T follicular helper cell (primary cell): Measurements from ENCODE around the gene ACSS2.
"Not testable (repeated sequence)": the region's sequence is repeated elsewhere in the genome, so short reads cannot be mapped to it uniquely, and the experiment has no call there.

Source experiments
- DNase-seq: peaks from one replicate; pipeline ENCODE4 v3.0.0-alpha.2; 2020; ENCODE audit warnings: low read depth

Gene ACSS2

DNA sequence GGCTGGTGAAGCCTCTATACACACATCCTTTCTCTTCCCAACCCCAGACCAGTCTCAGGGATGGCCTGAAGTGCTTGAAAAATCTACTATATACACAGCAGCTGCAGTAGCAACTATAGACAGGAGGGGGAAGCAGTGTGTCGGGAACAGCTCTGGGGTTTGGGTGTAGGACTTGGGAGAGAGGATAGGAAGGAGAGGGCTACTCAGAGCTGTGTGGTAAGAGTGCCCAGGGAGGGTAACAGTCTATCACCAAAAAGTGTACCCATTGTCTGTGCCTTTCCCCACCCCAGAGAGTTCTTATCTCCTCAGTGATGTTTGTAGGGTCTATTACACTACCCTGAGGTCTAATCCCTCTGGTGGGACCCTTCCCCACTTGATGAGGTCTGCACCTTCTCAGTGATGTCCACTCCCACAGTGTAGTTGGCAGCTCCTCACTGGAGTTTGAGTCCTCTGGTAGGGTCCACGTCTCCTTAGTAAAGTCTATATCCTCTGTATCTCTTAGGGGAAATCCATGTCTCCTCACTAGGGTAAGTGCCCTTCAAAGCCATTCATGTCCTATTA, 2.2 kb upstream of the ACSS2 start:
- DNase-seq, result peak; percentile 24

DNA sequence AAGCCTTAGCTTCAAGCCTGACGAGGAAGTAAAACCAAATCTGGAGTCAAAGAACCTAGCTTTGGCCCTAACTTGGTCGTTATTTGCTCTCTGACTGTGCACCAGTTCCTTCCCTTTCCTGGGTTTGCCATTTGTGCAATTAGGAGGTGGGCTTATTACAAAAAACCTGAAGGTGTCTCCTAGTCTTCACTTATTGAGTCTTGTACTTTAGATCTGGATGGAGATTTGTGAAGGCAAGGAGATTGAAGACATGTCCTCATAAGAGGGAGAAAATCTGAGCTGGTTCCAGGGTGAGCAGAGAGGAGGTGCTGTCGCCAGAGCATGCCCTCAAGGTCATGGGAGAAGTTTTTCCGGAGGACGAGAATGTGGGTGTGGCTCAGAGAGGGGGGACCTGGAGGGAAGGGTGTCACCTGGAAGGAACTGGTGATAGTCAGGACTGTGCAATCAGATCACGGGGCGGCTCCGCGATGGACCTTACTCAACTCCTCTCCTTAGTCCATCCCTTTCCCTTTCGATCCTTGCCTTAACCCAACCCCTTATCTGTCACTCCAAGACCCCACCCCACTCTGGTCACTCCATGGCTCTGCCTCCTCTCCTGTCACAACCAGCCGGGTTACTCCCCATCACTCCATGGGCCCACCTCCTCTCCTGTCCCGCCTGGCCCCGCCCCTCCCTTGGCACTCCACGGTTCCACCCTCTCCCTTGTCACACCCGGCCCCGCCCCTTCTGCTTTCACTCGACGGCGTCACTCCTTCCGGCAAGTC, 588 bp upstream of the ACSS2 start:
- peak; percentile 90 for DNase-seq

DNA sequence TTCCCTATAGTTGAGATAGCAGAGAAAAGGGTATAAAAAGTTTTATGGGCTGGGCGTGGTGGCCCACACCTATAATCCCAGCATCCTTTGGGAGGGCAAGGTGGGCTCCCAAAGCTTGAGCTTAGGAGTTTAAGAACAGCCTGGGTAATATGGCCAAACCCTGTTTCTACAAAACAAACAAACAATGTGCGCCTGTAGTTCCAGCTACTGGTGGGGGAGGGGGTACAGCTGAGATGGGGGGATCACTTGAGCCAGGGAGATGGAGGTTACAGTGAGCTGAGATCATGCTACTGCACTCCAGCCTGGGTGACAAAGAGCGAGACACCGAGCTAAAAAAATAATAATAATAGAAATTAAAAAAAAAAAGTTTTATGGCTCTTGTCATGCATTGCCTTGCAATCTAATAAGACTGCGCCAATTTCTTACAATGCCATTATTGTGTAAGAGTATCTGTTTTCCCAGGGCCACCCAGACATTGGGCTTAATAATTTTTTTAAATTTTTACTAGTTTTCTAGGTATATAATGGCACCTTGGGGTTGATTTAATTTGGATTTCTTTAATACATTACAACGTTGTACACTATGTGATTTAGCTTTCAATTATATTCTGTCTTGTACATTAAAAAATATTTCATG, 3.9 kb downstream of the ACSS2 start:
- no peak for DNase-seq

DNA sequence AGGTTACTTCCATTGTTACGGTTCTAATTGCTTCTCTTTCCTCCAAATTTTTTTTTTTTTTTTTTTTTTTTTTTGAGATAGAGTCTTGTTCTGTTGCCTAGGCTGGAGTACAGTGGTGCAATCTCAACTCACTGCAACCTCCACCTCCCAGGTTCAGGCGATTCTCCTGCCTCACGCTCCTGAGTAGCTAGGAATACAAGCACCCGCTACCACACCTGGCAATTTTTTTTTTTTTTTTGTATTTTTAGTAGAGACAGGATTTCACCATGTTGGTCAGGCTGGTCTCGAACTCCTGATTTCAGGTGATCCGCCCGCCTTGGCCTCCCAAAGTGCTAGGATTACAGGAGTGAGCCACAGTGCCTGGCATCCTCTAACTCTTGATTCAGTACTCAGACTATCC, 4.6 kb downstream of the ACSS2 start:
- DNase-seq, result not testable (repeated sequence)

DNA sequence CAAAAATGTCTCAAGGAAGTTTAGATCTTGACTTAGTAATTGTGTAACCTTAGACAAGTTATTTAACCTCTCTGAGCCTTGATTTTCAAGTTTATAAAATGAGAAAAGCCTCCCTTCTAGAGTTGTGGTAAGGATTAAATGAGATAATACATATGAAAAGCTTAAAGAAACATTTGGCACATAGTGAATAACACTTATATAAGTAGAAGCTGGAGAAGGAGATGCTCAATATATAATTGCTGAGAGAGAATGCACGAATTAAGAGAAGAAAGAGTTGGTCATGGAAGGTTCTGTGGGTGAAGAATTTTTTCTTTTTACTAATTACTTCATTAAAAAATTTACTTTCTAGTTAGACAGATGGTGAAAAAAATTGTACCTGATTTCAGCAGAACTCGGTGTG, 5.3 kb downstream of the ACSS2 start:
- no peak for DNase-seq

DNA sequence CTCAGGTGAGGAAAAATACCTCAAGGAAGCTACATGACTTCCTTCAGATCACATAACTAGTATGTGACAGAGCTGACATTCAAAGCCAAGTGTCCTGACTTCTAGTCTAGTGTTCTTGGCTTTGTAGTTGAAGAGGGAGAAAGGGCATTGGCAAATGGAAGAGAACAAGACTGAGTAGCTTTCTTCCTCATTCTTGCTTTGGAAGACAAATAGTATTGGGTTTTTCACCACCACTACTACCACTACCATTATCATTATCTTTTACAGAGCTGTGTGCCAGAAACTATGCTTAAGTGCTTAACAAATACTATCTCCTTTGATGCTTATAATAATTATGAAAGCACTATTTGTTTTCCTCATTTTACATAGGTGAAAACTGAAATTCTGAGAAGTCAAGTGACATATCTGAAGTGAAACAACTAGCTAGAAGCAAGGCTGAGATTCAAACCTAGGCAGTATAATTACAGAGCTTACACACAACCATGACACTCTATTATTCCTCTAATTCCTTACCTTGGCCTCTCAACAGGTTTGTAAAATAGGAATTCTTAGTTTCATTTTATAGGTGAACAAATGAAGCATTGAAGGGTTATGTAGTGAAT, 6.8 kb downstream of the ACSS2 start:
- DNase-seq, result no peak

DNA sequence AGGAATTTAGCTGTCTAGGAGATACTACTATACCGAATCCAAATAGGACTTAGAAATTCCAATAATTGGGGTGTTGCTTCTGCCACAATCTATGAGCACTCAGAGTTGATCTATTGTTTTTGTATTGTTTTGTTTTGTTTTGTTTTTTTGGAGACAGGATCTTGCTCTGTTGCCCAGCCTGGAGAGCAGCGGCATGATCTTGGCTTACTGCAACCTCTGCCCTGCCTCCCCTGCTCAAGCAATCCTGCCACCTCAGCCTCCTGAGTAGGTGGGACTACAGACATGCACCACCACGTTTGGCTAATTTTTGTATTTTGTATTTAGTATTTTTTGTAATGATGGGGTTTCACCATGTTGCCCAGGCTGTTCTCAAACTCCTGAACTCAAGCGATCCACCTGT, 7.4 kb downstream of the ACSS2 start:
- DNase-seq, result no peak

DNA sequence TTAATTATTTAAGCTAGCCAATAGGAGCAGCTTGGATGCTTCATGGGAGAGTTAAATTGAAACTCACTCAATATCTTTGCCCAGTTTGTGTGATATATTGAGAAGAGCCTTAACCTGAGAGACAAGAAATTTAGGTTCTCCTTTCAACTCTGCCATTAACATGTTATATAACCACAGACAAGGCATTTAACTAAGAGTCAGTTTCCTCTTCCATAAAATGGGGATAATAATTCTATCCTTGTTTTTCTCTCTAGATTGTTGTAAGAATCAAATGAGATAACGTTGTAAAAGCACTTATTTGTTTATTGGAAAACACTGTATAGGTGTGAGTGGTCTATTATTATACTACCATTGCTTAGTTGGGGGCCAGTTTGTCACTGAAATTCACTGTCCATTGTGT, 7.8 kb downstream of the ACSS2 start:
- DNase-seq, result no peak

DNA sequence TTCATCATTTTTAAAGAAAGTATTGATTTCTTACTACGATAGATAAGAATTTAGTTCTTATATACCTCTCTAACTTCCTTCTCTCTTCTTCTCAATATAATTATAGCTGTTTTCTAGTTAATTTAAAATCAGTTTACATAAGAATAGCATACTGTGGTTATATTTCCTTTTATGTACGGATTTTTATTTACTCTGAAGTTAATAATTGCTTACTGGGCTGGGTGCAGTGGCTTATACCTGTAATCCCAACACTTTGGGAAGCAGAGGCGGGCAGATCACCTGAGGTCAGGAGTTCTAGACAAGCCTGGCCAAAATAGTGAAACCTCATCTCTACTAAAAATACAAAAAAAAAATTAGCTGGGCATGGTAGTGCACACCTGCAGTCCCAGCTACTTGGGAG, 9.7 kb downstream of the ACSS2 start:
- DNase-seq, result no peak

DNA sequence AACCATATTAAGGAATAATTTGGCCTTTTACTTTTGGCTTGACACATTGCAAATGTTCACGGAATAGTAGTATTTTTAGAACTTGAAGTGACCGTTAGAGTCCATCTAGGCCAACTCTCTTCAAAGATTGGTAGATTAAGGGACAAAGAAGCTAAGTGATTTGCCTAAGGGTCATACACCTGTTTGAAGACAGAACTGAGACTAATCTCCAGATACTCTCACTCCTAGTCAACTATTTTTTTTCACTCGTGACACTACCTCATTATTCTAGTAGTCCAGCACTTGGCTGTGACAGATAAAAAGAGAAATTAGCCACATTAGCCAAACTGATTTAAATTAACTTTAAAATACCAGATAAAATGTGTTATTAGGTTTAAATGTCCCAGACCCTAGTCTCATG, 10.6 kb downstream of the ACSS2 start:
- no peak for DNase-seq

DNA sequence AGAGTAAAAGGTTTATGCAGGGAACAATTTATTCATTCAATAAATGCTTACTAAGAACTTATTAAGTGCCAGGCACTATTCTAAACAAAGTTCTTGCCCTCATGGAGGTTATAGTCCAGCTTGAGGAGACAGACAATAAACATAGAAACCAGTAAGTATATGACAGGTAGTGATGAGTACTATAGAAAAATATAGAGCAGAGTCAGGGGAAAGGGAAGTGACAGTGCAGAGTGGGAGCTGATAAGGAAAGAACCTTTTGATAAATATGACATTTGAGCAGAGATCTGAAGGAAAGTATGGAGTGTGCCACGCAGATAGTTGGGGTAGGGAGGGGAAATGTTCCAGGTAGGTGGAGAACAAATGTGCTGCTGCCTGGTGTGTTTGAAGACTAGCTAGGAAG, 12.1 kb downstream of the ACSS2 start:
- no peak for DNase-seq

DNA sequence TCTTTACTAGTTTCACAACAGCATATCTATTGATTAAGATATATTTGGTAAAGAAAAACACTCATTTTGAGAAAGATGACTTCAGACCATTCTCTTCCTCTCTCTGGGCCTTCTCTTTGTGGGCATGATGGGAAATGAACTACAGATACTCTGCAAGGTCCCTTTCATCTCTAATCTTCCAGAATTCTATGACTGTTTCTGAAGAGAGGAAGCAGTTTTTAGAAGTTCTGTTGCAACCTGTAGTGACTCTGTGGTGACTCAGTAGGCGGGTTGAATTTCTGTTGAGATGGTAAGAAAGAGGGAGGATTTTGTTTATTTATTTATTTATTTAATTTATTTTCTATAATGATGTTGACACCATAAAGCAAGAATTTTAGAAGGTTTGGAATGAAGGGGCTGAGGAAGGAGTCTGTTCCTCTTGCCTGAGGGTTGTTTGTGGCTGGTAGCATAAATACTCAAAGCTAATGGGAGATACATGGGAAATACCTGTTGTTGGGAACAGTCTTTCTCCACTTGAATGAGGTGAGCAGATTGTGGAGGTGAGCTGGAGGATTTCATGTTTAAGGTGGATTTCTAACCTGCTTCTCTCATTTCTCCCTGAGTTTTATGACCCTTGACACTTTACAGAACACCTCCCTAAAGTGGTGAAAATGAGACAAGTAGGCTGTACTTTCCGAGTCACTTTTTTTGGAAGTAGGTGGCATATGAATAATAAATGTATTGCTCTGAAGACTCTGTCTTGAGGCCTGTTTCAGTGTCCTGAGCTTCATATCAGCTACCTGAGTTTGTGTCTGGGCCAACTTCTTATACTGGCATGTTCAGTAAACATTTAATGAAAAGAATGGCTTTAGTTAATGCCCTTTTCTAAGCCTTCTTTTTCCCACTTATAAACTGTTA, 15.0 kb downstream of the ACSS2 start:
- no peak for DNase-seq

DNA sequence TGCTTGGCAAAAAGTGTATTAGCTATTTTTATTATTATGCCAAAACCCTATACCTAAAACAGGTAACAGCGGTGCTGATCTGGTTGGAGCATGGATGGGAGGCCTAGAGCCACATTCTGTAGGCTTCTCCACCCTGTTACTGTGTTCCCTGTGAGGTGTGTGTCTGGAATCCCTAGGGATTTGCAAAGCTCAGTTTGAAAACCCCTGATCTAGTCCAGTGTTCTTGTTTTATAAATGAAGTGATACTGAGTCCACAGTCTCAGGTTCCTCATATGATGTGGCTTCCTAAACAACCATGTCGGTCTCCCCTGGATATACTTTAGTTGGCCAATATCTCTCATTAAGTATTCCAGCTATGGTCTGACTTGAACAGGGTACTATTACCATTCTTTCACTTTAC, 16.3 kb downstream of the ACSS2 start:
- DNase-seq, result no peak

DNA sequence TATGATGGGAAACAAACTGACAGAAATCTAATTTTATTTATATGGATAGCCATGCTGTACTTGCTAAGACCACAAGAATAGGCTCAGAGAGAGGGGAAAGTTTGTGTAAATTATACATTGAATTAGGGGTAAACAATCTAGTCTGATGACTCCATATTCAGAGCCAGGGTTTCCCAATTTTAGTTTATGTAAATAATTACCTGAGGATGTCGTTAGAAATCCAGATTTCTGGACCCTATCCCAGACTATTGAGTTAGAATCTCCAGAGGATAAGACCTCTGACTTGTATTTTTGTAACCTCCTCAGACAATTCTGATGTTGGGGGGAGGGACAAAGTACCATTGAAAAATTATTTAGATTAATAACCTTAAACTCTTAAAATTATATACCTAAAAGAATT, 18.3 kb downstream of the ACSS2 start:
- no peak for DNase-seq

DNA sequence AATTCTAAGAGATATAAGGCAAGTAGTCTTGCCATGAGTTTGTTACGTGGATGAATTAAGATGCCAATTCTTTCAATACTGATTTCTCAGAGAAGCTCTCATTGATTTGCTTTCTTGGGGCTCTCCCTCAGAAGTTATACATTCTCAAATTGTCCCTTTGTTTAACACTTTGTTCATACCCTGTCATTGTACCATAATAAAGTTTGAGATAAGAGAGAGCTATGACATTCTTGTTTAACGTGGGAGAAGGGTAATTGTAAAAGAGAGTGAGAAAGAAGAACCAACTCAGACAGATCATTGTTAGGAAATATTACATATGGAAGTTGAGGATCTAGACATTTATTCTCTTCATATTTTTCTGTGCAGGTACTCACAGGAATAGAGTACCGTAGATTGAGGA, 19.1 kb downstream of the ACSS2 start:
- DNase-seq, result no peak

DNA sequence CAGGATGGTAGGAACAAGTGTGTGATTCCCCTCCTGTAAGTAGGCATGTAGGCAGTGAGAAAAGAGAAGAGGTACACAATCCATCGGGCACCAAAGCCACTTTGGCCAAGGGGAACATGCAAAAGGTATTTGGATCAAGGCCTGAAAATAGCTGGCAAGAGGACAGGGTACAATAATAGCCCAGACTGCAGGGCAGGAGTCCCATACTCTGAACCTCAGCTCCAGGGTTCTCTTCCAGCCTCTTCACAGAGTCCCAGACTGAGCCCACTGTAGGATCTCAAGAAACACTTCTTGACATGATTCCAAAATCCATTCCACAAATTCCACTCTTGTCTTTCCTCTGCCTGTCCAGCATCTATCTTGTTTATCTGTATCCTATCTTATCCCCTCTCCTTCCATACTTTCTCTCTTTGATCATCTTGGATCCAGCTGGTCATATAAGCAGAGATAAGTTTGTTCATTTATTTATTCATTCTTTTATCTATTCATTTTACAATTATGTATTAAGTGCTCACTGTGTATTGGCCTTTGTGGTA, 19.7 kb downstream of the ACSS2 start:
- DNase-seq, result no peak

DNA sequence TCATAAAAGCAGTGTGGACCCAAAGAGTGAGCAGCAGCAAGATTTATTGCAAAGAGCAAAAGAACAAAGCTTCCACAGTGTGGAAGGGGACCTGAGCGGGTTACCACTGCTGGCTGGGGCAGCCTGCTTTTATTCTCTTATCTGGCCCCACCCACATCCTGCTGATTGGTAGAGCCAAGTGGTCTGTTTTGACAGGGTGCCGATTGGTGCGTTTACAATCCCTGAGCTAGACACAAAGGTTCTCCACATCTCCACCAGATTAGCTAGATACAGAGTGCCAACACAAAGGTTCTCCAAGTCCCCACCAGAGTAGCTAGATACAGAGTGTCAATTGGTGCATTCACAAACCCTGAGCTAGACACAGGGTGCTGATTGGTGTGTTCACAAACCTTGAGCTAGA, 21.7 kb downstream of the ACSS2 start:
- not testable (repeated sequence) for DNase-seq

DNA sequence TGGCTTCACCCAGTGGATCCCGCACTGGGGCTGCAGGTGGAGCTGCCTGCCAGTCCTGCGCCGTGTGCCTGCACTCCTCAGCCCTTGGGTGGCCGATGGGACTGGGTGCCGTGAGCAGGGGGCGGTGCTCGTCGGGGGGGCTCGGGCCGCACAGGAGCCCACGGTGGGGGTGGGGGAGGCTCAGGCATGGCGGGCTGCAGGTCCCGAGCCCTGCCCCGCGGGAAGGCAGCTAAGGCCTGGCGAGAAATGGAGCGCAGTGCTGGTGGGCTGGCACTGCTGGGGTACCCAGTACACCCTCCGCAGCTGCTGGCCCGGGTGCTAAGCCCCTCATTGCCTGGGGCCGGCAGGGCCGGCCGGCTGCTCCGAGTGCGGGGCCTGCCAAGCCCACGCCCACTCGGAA, 22.3 kb downstream of the ACSS2 start:
- DNase-seq, result not testable (repeated sequence)

DNA sequence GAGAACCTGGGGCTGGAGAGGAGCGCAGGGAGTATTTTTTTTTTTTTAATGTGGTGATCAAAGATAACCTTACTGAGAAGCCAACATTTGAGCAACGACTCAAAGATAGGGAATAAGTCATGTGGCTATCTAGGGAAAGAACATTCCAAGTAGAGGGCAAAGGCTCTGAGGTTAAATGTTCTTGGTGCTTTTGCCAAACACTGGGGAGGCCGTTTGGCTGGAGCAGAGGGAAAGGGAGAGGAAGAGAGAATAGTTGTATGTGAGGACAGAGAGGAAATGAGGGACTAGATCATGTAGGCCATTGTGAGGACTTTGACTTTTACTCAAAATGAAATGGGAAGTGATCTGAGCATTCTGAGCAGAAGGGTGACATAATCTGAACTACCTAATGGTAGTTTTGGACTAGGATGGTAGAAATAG, 27.8 kb downstream of the ACSS2 start:
- DNase-seq, result no peak

DNA sequence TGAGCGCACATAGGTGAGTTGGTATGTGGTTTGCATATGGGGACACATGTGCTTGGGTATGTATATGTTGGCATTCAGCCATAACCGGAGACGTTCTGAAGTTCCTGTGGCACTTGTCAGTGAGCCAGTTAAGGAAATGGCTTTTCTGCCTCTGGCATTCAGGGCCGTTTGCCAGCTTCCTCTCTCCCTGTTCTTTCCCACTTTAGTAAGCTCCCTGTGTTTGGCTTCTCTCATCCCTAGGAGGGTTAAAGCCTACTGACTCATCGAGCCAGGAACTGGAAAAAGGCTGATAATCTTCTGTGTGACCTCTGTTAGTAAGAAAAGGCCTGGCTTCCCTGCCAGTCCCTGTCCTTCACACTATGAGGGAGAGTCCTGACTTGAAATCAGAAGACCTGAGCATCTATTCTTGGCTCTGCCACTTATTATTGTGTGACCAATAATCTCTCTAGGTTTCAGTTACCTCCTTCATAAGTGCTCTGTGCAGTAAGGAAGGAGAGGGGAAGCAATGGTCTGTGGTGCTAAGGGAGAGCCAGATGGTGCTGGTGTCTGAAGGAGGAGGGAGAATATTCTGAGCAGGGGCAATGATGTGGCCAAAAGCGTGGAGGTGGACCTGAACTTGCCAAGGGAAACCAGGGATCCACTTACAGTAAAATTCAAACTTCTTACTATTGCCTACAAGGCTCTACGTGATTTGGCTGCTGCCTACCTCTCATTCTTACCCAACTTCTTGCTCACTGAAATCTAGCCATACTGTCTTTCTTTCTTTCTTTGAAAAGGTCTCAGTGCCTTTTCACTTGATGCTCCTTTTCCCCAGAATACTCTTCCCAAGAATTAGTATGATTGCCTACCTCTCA, 31.4 kb downstream of the ACSS2 start:
- no peak for DNase-seq

DNA sequence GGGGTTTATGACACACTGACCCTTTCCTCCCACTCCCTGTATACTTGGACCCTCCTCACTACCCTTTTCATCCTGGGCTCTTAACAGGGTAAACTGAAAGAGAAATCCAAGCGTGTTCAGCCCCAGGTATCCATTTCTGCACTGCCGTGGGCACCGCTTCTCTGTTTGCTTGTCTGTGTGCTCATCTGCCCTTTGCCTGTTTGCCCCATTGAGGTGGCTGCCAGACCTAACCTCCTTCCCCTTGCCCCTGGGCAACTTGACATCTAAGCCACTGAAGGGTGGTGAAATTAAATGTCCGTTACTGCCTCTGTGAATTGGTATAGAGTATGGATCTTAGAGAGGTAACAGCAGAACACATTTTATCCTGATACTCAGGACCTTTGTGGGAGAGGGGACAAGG, 38.7 kb downstream of the ACSS2 start:
- no peak for DNase-seq
